GM18520 (cell line): ENCODE data around the gene FITM1.
A peak's percentile ranks its signal among the peaks of the same experiment; 100 is the strongest.
"Not testable (repeated sequence)": the region's sequence is repeated elsewhere in the genome, so short reads cannot be mapped to it uniquely, and the experiment has no call there.

Experiments used
- ATAC-seq: cut with Tn5 transposase; IDR thresholded peaks from one replicate; pipeline ENCODE4 v1.9.1; 2021; ENCODE audit not compliant: unreplicated experiment

FITM1 gene

GRCh38 chr14:24098229-24098926 is 32.1 kb upstream of the FITM1 start:
- no peak for ATAC-seq

GRCh38 chr14:24098927-24099813 is 31.3 kb upstream of the FITM1 start:
- ATAC-seq, result no peak

- no peak for ATAC-seq
Observed at GRCh38 chr14:24100197-24100981, 30.1 kb upstream of the FITM1 start.

GRCh38 chr14:24100982-24101494 is 29.4 kb upstream of the FITM1 start:
- no peak for ATAC-seq

GRCh38 chr14:24102357-24103048 is 28.0 kb upstream of the FITM1 start:
- ATAC-seq, result no peak

DNA sequence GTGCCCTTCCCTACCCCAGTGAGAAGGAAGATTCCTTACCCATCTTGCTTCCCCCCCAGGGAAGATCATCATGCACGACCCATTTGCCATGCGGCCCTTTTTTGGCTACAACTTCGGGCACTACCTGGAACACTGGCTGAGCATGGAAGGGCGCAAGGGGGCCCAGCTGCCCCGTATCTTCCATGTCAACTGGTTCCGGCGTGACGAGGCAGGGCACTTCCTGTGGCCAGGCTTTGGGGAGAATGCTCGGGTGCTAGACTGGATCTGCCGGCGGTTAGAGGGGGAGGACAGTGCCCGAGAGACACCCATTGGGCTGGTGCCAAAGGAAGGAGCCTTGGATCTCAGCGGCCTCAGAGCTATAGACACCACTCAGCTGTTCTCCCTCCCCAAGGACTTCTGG is 27.0 kb upstream of the FITM1 start:
- ATAC-seq, result no peak

GRCh38 chr14:24105609-24106239 is 24.7 kb upstream of the FITM1 start:
- not testable (repeated sequence) for ATAC-seq

- no peak for ATAC-seq
Observed at GRCh38 chr14:24106672-24107271, 23.7 kb upstream of the FITM1 start.

DNA sequence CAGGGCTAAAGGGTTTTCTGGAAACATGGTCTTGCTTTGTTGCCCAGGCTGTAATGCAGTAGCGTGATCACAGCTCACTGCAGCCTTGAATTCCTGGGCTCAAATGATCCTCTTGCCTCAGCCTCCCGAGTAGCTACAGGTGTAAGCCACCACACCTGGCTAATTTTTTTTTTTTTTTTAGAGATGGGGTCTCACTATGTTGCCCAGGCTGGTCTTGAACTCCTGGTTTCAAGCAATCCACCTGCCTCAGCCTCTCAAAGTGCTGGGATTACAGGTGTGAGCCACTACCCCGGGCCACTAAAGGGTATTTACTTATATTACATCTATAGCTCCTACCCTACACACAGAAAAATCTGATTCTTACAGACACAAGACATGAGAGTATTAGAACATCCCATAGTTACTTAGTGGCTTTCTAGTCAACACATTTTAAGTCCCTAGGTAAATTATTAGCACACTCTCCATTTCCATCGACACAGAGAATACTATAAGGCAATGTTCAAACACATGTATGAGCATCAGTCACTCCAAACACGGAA is 22.1 kb upstream of the FITM1 start:
- no peak for ATAC-seq

DNA sequence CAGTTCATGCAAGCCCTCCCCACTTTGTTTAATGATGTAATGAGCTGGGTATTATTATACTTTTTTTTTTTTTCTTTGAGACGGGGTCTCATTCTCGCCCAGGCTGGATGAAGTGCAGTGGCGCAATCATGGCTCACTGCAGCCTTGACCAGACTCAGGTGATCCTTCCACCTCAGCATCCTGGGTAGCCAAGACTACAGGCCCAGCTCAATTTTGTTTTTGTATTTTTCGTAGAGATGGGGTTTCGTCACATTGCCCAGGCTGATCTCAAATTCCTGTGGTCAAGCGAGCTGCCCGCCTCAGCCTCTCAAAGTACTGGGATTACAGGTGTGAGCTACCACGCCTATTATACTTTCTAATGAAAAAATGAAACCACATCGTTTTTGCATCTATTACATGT is 20.4 kb upstream of the FITM1 start:
- ATAC-seq, result no peak

GRCh38 chr14:24110523-24110922 is 19.9 kb upstream of the FITM1 start:
- ATAC-seq, result no peak

DNA sequence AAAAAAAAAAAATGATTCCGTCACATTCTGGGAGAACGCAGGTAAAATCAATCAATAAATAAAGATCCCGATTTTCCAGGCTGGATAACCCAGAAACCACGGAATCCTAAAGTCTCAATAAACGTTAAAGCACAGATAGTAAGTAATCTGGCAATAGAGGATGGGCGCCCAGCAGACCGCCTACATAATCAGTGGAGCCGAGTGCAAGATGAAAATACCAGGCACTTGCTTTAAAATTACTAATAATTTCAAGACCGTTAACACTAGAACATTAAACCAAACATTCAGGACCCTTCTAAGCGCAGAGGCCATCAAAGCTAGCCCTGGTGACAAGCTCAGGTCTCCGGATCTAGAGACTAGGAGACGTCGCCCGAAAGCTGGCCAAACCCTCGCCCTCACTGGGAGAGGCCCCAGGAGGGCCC is 17.1 kb upstream of the FITM1 start:
- no peak for ATAC-seq

GRCh38 chr14:24113801-24114531 is 16.5 kb upstream of the FITM1 start:
- ATAC-seq, result peak; percentile 0

GRCh38 chr14:24114532-24115421 is 15.7 kb upstream of the FITM1 start, which contains the start of the genes DCAF11 and NRL:
DCAF11 (plus strand) TSS chr14:24114777; CDS start chr14:24115595, 818 bp downstream.
NRL (minus strand) TSS chr14:24114949; CDS start chr14:24082848, 32,101 bp downstream.
- peak; percentile 82 for ATAC-seq

GRCh38 chr14:24115422-24116127 is 14.9 kb upstream of the FITM1 start:
- no peak for ATAC-seq

DNA sequence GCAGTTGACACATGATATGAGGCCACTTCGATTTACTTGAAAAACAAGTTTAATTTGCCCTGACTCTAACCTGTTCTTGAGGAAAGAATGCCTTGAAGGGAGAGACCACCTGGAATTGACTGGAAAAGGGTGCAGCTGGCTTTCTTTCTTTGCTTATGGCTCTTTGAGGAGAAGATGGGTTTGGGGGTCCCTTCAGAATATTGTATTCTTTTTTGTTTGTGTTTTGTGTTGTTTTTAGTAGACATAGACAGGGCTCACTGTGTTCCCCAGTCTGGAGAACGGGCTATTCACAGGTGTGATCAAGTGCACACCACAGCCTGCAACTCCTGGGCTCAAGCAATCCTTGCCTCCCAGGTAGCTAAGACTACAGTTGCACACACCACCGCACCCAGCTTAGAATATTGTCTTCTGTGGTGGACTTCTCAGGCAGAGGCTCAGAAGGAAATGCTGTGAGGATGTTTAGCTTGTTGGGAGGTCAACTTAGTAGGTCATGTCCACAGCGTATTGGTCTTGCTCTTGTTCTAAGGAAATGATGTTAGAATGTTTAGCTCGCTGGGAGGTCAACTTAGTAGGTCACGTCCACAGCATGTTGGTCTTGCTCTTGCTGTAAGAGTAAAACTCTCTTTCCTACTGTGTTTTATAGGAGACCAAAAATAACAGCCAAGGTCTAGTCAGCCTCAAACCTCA is 14.2 kb upstream of the FITM1 start:
- no peak for ATAC-seq
